HG03103 (cell line): ENCODE results near the gene IFNA16.
"Not testable (repeated sequence)": the region's sequence is repeated elsewhere in the genome, so short reads cannot be mapped to it uniquely, and the experiment has no call there.

Experiments
- ATAC-seq: cut with Tn5 transposase; IDR thresholded peaks from one replicate; pipeline ENCODE4 v1.9.1; 2021; ENCODE audit warnings: low read depth; ENCODE audit not compliant: unreplicated experiment

The IFNA16 gene

GRCh38 chr9:21217211-21217610 is at the start of gene IFNA16:
Gene IFNA16 (minus strand): TSS chr9:21217311. CDS start chr9:21217305, 6 bp downstream.
- not testable (repeated sequence) for ATAC-seq

- no peak for ATAC-seq
Observed at GRCh38 chr9:21265421-21266189, 48.5 kb upstream of the IFNA16 start.

GRCh38 chr9:21255538-21256212 is 38.6 kb upstream of the IFNA16 start:
- no peak for ATAC-seq

- peak; percentile 81 for ATAC-seq
Observed at GRCh38 chr9:21252721-21253547, 35.8 kb upstream of the IFNA16 start.

- no peak for ATAC-seq
Observed at GRCh38 chr9:21251638-21252037, 34.5 kb upstream of the IFNA16 start.

GRCh38 chr9:21251190-21251589 is 34.1 kb upstream of the IFNA16 start:
- ATAC-seq, result no peak

- ATAC-seq, result no peak
Observed at GRCh38 chr9:21244836-21245235, 27.7 kb upstream of the IFNA16 start.

GRCh38 chr9:21239911-21240310 is 22.8 kb upstream of the IFNA16 start, which contains the start of gene IFNA14:
Gene IFNA14 (minus strand): TSS chr9:21240005. CDS start chr9:21239935, 70 bp downstream.
- no peak for ATAC-seq

- not testable (repeated sequence) for ATAC-seq
Observed at GRCh38 chr9:21236360-21236714, 19.2 kb upstream of the IFNA16 start.

GRCh38 chr9:21235468-21236359 is 18.6 kb upstream of the IFNA16 start:
- ATAC-seq, result peak; percentile 85

- ATAC-seq, result no peak
Observed at GRCh38 chr9:21234153-21234687, 17.1 kb upstream of the IFNA16 start.

- no peak for ATAC-seq
Observed at GRCh38 chr9:21233258-21233657, 16.1 kb upstream of the IFNA16 start.

- no peak for ATAC-seq
Observed at GRCh38 chr9:21228122-21228521, 11.0 kb upstream of the IFNA16 start, which contains the start of gene IFNA17. Gene IFNA17 (minus strand): TSS chr9:21228222. CDS start chr9:21228173, 49 bp downstream.

- not testable (repeated sequence) for ATAC-seq
Observed at GRCh38 chr9:21213411-21214326, 3.4 kb downstream of the IFNA16 start.

- ATAC-seq, result not testable (repeated sequence)
Observed at GRCh38 chr9:21212160-21212559, 5.0 kb downstream of the IFNA16 start.

- not testable (repeated sequence) for ATAC-seq
Observed at GRCh38 chr9:21210782-21211181, 6.3 kb downstream of the IFNA16 start.

GRCh38 chr9:21210311-21210710 is 6.8 kb downstream of the IFNA16 start:
- no peak for ATAC-seq

- not testable (repeated sequence) for ATAC-seq
Observed at GRCh38 chr9:21207043-21207442, 10.1 kb downstream of the IFNA16 start, which contains the start of gene IFNA10. Gene IFNA10 (minus strand): TSS chr9:21207143. CDS start chr9:21207097, 46 bp downstream.
